DLD1 (cell line): ENCODE data around the gene PLA2G6.

ENCODE experiments used
- in situ Hi-C: cut with HindIII; loops from 2 replicates; pipeline ENCODE4 v1.10.0; 2017; ENCODE audit warnings: low sequenced_read_pairs

PLA2G6 gene

GRCh38 chr22:38075105-38075825, 106.4 kb downstream of the PLA2G6 start:
- in situ Hi-C loops: no loop called here

DNA sequence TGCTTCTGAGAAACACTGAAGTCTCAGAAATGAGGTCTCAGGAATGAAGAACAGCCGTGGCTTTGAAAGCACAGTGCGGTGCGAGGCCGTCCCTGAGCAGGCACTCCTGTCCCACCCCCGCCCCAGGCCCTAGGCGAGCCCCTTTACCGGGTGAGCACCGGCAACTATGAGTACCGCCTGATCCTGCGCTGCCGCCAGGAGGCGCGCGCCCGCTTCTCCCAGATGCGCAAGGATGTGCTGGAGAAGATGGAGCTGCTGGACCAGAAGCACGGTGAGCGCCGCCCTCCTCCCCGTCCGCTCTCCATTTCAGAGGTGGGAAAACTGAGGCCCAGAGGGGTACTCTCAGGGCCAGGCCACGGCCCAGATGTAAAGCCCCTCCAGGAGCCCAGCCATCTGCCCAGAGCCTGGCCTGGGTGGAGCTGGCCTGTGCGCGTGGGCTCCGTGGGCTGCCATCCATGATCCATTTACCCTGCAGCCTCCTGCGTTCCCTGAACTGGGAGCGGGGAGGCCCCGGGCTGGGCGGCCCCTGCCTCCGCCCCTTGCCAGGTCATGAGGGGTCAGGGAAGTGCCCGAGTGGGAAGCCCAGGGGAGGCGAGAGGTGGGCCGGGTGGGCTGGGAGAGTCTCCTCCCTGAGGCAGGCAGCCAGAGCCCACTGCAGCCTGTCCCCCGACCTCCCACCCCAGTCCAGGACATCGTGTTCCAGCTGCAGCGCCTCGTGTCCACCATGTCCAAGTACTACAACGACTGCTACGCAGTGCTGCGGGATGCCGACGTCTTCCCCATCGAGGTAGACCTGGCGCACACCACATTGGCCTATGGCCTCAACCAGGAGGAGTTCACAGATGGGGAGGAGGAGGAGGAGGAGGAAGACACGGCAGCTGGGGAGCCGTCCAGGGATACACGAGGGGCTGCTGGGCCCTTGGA, 107.2 kb downstream of the PLA2G6 start:
- in situ Hi-C loops: no loop called here

- in situ Hi-C loops: no loop called here
Observed at GRCh38 chr22:38073150-38074130, 108.2 kb downstream of the PLA2G6 start.

GRCh38 chr22:38072322-38073149, 109.1 kb downstream of the PLA2G6 start:
- in situ Hi-C loops: no loop called here

- in situ Hi-C loops: no loop called here
Observed at GRCh38 chr22:38071421-38072321, 110.0 kb downstream of the PLA2G6 start.

GRCh38 chr22:38070250-38070921, 111.2 kb downstream of the PLA2G6 start:
- in situ Hi-C loops: no loop called here

DNA sequence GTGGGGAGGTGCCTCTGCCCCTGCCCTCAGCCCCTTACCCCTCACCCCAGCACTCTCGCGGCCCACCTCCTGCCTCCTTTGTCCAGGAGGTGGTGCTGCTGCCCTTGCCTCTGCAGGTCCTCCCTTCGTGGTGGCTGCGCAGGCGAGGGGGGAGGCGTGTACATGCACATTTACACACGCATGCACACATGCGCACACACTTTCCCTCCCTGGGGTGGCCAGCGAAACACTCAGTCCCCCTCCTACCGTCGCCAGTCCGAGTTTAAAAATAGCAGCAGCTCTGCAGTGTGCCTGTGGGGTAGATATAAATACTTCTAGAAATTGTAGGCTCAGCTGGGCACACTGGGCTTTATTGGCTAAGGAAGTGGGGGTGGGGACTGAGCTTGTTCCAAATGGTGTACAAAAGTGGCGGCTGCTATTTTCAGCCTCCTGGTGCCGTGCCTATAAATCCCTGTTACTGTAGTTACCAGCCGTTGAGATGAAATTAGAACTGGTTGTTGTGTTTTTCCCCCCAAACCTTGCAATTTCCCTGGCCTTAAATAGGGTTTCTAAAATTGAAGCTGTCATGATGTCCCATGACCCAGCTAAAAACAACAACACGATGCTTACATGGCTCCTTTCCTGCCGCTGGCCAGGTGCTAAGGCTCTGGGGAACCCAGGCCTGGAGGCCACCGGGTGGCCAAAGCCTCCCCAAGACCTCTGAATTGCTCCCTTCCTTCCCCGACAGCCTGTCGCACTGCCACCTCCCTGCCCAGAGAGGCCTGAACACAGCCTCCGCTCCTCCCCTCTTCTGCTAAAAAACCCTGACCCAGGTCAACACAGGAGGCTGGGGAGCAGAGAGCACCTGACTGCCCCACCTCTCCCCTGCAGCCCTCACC, 112.0 kb downstream of the PLA2G6 start:
- in situ Hi-C loops: no loop called here

- in situ Hi-C loops: no loop called here
Observed at GRCh38 chr22:38068641-38069371, 112.8 kb downstream of the PLA2G6 start.

DNA sequence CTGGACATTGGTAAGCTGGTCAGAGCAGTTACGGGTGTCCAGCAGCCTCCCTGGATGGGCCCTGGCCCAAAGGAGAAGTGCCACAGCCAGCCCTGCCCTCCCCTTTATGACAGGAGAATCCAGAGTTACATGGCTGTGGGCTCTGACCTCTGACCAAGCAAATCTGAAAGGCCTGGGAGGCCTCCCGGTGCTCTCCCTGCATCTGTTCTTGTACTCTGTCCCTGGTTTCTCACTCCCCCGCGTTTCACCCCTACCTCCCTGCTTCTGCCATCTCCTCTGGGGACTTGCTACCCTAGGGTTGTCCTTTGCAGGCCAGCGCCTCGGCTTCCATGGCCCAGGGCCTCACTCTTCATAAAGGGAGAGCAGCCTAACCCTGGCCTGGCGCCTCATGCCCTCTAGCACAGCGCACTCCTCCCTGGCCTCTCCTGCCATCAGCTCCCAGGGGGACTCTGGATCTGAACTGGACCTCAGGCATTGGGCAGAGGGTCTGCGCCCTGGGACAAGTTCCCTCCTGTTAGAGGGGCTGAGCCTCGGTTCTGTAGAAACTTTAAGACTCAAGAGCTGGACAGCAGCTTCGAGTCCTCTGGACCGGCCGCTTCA, 113.8 kb downstream of the PLA2G6 start:
- in situ Hi-C loops: no loop called here

GRCh38 chr22:38067028-38067415, 114.6 kb downstream of the PLA2G6 start:
- in situ Hi-C loops: no loop called here

DNA sequence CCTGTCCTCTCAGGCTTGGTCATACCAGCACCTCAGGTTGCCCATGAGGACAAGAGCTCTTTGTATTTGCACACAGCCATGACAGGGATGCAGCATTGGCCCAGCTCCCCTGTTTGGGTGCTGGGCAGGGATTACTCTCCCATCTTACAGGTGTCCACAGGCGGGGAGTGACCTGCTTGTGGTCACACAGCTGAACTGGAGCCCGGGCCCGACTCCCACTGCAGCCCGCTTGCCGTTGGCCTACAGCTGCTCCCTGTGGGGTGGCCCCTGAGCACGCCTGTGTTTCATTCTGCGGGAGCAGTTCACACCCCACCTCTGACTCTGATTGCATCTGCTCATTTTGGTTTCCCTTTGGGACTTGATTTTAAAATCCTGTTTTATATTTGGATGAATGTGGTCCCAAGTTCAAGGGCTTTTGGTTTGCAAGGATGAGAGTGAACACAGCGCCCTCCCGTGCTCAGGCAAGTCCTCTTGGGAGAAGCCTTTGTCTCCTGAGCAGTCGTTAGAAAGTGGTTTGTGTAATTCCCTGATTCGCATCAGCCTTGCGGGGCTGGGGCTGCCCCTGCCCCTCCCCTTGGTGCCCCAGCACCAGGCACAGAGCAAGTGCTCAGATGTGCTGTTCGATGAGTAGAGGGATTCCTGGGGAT, 115.1 kb downstream of the PLA2G6 start:
- in situ Hi-C loops: no loop called here

DNA sequence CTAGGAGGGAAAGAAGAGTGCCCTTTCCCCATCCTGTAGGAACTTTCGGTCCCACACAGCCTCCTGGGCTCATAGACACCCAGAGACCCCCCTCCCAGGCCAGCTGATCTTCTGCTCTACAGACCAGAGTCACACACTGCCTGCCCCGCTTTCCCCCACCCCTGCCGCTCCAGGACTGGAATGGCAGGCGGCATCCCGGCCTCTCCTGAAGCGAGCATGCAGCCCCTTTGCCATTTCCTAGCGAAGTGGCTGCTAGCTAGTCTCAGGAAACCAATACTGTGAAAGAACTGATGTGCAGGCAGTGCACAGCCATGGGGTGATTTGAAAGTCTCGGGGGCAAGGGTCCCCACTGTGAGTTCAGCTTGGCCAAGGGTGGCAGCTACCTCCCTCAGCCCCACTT, 116.1 kb downstream of the PLA2G6 start:
- in situ Hi-C loops: no loop called here

GRCh38 chr22:38062791-38063190, 118.8 kb downstream of the PLA2G6 start:
- in situ Hi-C loops: no loop called here
